HG02642 (cell line): ENCODE data around the gene SRRM4.

Source experiments
- ATAC-seq: cut with Tn5 transposase; IDR thresholded peaks from one replicate; pipeline ENCODE4 v1.9.1; 2021; ENCODE audit warnings: mild to moderate bottlenecking; ENCODE audit not compliant: unreplicated experiment, poor library complexity

The SRRM4 gene

GRCh38 chr12:119154435-119154818 lies 173.1 kb downstream of the SRRM4 start:
- ATAC-seq: no peak

DNA sequence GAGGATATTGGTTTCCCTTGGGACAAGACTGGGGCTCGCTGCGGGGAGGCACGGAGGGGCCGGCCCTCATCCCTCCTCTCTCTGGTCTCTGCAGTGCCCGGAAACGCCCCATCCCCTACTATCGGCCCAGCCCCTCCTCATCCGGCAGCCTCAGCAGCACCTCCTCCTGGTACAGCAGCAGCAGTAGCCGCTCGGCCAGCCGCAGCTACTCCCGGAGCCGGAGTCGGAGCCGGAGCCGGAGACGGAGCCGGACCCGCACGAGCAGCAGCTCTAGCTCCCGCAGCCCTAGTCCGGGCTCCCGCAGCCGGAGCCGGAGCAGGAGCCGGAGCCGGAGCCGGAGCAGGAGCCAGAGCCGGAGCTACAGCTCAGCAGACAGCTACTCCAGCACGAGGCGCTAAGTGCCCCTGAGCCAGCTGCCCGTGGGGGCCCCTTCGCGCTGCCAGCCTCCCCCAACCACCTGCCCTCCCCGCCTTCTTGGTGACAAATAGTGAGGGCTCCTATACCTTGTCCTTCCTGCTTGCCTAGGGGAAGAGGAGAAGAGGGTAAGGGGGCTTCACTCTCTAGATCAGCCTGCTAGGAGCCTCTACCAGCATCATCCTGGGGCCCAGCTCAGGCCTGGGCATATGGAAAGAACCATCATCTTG lies 175.2 kb downstream of the SRRM4 start:
- no peak for ATAC-seq

GRCh38 chr12:119157528-119157927 lies 176.2 kb downstream of the SRRM4 start:
- ATAC-seq: no peak

DNA sequence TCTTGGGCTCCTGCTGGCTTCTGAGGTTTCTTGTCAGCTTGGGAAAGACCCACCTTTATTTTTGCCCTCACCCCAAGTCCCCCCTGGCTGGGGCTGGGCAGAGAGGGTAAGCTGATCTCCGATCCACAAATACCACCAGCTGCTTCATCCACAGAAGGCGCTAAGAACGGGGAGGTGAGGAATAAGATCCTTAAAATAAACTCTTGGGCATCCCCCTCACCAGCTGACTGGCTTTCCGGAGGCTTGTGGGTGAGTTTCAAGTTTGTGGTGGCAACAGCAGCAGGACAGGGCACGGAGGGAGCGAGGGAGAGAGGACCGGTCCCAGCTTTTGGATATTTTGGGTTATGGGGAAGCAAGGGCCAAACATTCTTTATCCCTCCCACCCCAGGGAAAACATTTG lies 176.6 kb downstream of the SRRM4 start:
- ATAC-seq: no peak

DNA sequence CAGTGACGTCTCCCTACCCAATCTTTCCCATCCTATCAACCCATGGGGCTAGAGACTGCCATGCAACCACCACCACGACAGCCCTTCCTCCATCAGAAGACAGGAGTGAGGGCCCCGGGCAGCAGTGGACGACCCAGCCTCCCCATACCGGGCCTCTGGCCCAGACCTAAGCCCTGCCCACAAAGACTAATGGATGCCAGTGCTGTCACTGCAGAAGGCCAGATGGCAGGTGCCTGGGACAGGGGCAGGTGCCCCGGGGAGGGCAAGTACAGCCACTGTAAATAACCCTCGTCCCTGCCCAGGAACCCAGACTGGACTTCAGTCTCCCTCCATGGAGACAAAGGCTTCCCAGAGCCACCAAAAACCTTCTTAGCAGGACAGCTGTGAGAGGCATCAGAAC lies 177.1 kb downstream of the SRRM4 start:
- no peak for ATAC-seq

- ATAC-seq: no peak
Observed at GRCh38 chr12:119159844-119160243, 178.5 kb downstream of the SRRM4 start.

DNA sequence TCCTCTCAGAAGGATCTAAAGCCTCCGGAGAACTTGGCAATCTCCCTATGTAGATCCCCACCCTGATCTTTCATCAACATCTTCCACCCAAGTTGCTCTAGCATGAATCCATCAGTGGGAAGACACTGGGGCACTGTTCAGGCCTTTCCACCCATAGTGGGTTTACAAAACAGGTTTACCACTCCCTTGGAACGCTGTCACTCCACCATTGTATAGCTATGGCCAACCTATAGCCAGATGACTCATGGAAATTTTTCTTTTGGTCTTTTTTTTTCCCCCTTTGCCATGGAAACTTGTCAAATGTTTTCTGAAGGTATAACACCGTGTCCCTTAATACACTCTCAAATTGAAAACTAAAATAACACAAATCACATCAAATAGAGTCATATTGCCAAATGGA lies 186.6 kb downstream of the SRRM4 start:
- no peak for ATAC-seq

DNA sequence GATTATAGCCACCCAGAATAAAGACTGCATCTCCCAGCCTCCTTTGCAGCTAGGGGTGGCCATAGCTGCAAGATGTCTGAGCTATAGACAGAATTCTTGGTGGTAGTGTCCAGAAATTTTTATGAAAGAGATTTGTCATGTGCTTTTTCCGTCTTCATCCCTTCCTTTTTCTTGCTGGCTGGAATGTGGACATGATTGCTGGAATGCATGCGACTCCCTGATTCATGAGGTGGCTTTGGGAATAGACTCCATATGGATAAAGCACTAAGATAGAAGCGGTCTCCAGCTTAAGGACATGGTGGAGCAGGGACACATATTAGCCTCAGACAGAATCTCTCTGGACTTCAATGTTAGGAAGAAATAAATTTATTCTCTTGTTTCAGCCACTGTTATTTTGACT lies 187.4 kb downstream of the SRRM4 start:
- ATAC-seq: no peak

DNA sequence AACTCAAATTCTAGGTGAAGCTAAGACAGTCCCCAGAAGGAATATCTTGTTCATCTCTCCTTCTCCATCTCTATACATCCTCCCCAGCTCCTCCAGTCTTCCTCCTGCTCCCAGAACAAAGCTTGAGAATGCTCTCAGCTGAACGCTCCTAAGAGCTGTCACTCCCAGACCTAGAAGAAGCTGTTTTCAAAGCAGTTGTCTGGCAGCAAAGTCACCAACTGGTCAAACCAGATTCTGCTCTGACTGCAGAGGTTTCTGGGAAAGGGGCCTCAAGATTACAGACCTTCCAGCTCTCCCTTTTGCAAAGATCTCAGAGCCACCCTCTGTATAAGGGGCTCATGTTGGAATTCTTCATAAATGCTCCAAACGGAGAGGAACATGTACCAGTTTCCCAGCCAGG lies 187.8 kb downstream of the SRRM4 start:
- ATAC-seq: no peak

GRCh38 chr12:119171291-119171690 lies 189.9 kb downstream of the SRRM4 start:
- no peak for ATAC-seq

- no peak for ATAC-seq
Observed at GRCh38 chr12:119171691-119172425, 190.5 kb downstream of the SRRM4 start.

GRCh38 chr12:119175081-119175480 lies 193.7 kb downstream of the SRRM4 start:
- ATAC-seq: no peak

DNA sequence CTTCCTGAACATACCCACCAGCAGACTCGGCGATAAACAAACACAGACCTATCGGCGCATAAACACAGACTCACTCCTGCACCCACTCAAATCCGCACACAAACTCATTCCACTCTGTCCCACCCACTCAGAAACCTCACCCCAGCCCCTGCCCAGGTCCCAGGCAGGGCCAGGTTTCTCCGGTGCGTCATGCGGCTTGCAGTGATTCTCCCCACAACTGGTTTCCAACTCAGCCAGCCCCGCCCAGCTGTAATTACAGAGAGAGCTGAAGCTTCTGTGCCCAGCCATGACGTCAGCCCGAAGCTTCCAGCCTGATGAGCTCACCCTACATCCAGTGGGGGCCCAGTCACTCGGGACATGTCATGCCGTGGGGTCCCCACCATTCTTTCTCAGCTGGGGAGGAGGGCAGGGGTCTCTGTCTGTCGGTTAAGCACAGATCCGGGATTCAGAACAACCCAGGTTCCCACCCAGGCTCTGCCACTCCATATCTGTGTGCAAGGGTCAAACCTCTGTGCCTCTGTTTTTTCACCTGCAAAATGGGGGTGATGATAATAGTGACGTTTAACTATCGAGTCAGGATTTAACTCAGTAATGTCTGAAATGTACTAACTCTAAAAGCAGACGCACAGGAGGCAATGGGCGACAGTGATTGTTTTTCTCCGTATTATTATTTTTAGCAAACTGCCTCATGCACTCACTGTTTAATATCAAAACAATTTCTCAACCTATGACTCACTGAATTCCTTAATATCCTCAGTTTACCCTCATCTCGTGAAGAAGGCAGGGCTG lies 195.1 kb downstream of the SRRM4 start:
- ATAC-seq: no peak

DNA sequence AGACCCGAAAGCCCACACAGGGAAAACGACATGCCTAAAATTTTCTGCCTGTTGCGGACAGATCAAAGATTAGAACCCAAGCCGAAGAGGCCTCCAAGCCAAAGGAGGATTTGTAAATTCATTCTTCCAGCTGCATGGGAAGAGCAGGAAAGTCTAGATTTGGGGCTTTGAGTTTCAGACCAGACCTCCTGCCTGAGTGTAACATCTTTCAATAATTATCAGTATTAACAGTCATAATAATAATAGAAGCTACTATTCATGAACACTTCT lies 195.7 kb downstream of the SRRM4 start:
- no peak for ATAC-seq

GRCh38 chr12:119177724-119178380 lies 196.5 kb downstream of the SRRM4 start:
- ATAC-seq: no peak

GRCh38 chr12:119178544-119179334 lies 197.4 kb downstream of the SRRM4 start, which contains the start of gene HSPB8:
Gene HSPB8 (plus strand): TSS chr12:119178931. CDS start chr12:119179313, 382 bp downstream.
- ATAC-seq: no peak

- no peak for ATAC-seq
Observed at GRCh38 chr12:119179335-119180021, 198.1 kb downstream of the SRRM4 start.

DNA sequence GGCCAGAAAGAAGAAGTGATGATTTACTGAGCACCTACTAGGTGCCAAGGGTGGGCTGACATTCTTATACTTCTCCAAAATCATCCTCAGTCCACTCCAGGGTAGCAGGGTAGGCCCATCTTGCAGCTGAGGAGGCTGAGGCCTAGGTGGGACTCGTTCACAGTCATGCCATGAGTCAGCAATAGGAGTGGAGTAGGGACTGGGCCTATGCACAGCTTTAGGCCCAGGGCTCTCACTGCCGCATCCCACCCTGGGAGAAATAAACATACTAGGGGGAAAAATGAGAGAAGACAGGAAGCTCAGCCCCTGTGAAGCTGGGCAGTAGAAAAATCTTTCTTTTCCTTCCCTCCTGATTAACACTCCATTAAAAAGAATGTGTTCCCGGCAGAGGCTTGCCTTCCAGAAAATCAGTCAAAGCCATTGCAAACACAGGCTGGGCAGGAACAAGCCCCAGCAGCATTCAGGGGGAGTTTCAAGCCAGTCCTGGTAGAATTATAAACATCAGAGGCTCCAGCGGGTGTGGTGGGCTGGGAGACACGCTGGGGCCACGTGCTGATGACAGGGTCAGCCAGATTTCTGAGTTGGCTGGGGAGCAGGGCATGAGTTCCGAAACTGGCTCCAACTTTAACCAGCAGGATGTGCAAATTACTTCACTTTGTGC lies 199.2 kb downstream of the SRRM4 start:
- no peak for ATAC-seq

GRCh38 chr12:119181202-119181601 lies 199.9 kb downstream of the SRRM4 start:
- no peak for ATAC-seq
